Testis (tissue), 3 donors: ENCODE measurements around the gene ANAPC4. TPM values are rescaled to one million over a fixed set of nuclear protein-coding genes. Genes with fewer than 3 reads are reported as not detected.

Experiments used
- DNase-seq: peaks from one replicate; pipeline ENCODE4 v3.0.0-alpha.2; 2019
- H3K27ac ChIP-seq, 2 donors: fragments of 200-600 bp; sonication (generic); one replicate each; pipeline ENCODE4 v1.5.1; 2019
- H3K27me3 ChIP-seq: fragments of 200-600 bp; sonication (generic); one replicate; pipeline ENCODE4 v1.5.1; 2019
- H3K36me3 ChIP-seq: fragments of 200-600 bp; sonication (generic); one replicate; pipeline ENCODE4 v1.5.1; 2017; ENCODE audit warnings: low read depth; ENCODE audit errors: missing control alignments
- H3K4me1 ChIP-seq: fragments of 200-600 bp; sonication (generic); one replicate; pipeline ENCODE4 v1.5.1; 2019
- H3K4me3 ChIP-seq, 2 donors: fragments of 200-600 bp; sonication (generic); one replicate each; pipeline ENCODE4 v1.5.1; 2017 to 2019
- H3K9me3 ChIP-seq: fragments of 200-600 bp; sonication (generic); one replicate; pipeline ENCODE4 v1.5.1; 2017
- POLR2A ChIP-seq: fragments of 450-650 bp; IDR thresholded peaks from one replicate; pipeline ENCODE4 v1.6.1; 2017; ENCODE audit warnings: antibody characterized with exemption, mild to moderate bottlenecking, moderate library complexity
- WGBS, 2 donors: methylation state at CpG; one replicate each; pipeline ENCODE4 v1.1.5; 2018; 5-methylcytosine and 5-hydroxymethylcytosine counted together
- intact Hi-C: fragments of 100-400 bp; cut with DNase I; formaldehyde crosslinking; loops from one replicate; pipeline ENCODE4 v1.15.1; 2023; ENCODE audit warnings: low total_unique reads
- polyA plus RNA-seq: library from polyadenylated mRNA; stranded (reverse); fragments of 350-450 nt; fragmentation: Illumina TruSeq; extraction: RNeasy Lipid Tissue Mini Kit (QIAGEN cat#74804); gene quantifications from one replicate; pipeline ENCODE4 v1.2.3, GENCODE V29; 2014; ENCODE audit warnings: low read depth, low replicate concordance; ENCODE audit not compliant: insufficient read depth
- total RNA-seq, 2 donors: library from RNA; depleted of rRNA; stranded (reverse); fragments of >200 nt; gene quantifications; one replicate each; pipeline ENCODE4 v1.2.3, GENCODE V29; 2016
- TF ChIP-seq, protein P1 (sequence below), 3 experiments: fragments of 450-650 bp in 2 of 3; fragments of 200-600 bp in 1 of 3; sonication (generic) in 1 of 3; IDR thresholded peaks; one replicate each; pipeline ENCODE4 v1.5.1; 2016 to 2019; ENCODE audit warnings: antibody characterized with exemption in 3 of 3, mild to moderate bottlenecking in 2 of 3, moderate library complexity in 1 of 3

Gene ANAPC4
- total and polyA plus RNA-seq, 3 donors from 2014 or later: 16.1 to 43.5 (median 35.3) TPM

DNA sequence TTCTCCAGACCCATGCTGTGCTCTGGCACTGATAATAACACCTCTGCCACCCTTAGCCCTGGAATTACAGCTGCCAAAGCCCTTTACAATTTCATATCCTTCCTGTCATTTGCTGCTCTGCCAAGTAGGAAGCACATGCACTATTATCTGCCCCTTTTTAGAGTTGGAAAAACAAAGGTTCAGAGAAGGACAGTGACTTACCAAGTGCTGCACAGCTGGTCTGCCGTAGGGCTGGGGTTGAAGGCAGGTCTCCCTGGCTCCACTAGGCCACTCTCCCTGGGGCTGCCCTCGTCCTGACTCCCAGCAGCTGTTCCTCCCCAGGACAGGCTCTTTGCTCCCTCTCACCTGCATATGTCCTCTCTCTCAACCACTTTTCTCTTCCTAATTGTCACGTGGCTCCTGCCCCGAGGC is 73.4 kb downstream of the ANAPC4 start:
- Histone ChIP-seq H3K4me1 (no peaks in the 10 kb centered on the region), H3K4me3 (no peak overlapping the region), H3K27me3 (no peaks in the 10 kb centered on the region), H3K9me3 (no peaks in the 10 kb centered on the region), H3K36me3 (no peaks in the 10 kb centered on the region), H3K27ac (no peak overlapping the region)
- no peak for DNase-seq
- intact Hi-C loops: no loop called here
- no peak for TF ChIP-seq POLR2A
- TF ChIP-seq, protein P1, sequence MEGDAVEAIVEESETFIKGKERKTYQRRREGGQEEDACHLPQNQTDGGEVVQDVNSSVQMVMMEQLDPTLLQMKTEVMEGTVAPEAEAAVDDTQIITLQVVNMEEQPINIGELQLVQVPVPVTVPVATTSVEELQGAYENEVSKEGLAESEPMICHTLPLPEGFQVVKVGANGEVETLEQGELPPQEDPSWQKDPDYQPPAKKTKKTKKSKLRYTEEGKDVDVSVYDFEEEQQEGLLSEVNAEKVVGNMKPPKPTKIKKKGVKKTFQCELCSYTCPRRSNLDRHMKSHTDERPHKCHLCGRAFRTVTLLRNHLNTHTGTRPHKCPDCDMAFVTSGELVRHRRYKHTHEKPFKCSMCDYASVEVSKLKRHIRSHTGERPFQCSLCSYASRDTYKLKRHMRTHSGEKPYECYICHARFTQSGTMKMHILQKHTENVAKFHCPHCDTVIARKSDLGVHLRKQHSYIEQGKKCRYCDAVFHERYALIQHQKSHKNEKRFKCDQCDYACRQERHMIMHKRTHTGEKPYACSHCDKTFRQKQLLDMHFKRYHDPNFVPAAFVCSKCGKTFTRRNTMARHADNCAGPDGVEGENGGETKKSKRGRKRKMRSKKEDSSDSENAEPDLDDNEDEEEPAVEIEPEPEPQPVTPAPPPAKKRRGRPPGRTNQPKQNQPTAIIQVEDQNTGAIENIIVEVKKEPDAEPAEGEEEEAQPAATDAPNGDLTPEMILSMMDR (IDR thresholded peaks at IDR 0.05): no peak
- WGBS, 2 donors: 74 to 89% methylated on average over 4 of the region's 4 CpGs

DNA sequence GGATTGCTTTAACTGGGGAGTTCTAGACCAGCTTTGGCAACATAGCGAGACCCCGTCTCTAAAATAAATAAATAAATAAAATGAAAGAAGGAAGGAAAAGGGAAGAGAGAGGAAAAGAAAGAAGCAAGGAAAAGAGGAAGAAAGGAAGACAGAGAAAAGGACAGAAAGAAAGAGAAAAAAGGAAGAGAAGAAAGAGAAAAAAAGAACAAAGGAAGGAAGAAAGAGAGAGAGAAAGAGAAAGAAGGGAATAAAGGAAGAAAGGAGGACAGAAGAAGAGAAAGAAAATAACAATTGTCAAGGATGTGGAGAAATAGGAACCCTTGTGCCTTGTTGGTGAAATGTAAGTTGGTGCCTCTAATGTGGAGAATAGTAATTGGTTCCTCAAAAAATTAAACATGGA is 74.6 kb downstream of the ANAPC4 start:
- intact Hi-C loops: no loop called here
- Histone ChIP-seq H3K36me3 (no peaks in the 10 kb centered on the region), H3K4me3 (no peak overlapping the region), H3K27ac (no peak overlapping the region), H3K4me1 (no peaks in the 10 kb centered on the region), H3K9me3 (no peaks in the 10 kb centered on the region), H3K27me3 (no peaks in the 10 kb centered on the region)
- TF ChIP-seq, protein P1 (IDR thresholded peaks at IDR 0.05): no peak
- WGBS, 2 donors: 85 to 91% methylated on average over 2 of the region's 2 CpGs
- no peak for DNase-seq

DNA sequence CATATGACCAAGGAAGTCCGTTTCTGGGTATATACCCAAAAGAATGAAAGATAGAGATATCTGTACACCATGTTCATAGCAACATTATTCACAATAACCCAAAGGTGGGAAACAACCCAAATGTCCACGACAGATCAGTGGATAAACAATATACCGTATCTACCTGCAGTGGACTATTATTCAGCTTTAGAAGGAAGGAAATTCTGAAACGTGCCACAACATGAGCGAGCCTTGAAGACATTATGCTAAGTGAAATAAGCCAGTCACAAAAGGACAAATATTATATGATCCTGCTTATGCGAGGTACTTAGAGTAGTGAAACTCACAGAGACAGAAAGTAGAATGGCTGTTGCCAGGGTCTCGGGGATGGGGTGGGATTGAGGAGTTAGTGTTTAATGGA is 75.0 kb downstream of the ANAPC4 start:
- TF ChIP-seq, protein P1 (IDR thresholded peaks at IDR 0.05): no peak
- TF ChIP-seq POLR2A: no peak
- Histone ChIP-seq H3K4me1 (no peaks in the 10 kb centered on the region), H3K4me3 (no peak overlapping the region), H3K36me3 (no peaks in the 10 kb centered on the region), H3K9me3 (no peaks in the 10 kb centered on the region), H3K27me3 (no peaks in the 10 kb centered on the region), H3K27ac (no peak overlapping the region)
- no peak for DNase-seq
- 87 to 94% methylated on average over 7 of the region's 7 CpGs for WGBS, 2 donors
- intact Hi-C loops: no loop called here

GRCh38 chr4:25454476-25454875 is 77.4 kb downstream of the ANAPC4 start:
- no peak for DNase-seq
- H3K27ac ChIP-seq: no peak overlapping the region
- H3K27me3 ChIP-seq: no peaks in the 10 kb centered on the region
- H3K4me3 ChIP-seq: no peak overlapping the region
- no peaks in the 10 kb centered on the region for H3K4me1 ChIP-seq
- TF ChIP-seq POLR2A: no peak
- TF ChIP-seq, protein P1 (IDR thresholded peaks at IDR 0.05): no peak
- 50 to 75% methylated on average over 1 of the region's 1 CpG for WGBS, 2 donors
- H3K9me3 ChIP-seq: no peaks in the 10 kb centered on the region
- intact Hi-C loops: no loop called here
- no peaks in the 10 kb centered on the region for H3K36me3 ChIP-seq

DNA sequence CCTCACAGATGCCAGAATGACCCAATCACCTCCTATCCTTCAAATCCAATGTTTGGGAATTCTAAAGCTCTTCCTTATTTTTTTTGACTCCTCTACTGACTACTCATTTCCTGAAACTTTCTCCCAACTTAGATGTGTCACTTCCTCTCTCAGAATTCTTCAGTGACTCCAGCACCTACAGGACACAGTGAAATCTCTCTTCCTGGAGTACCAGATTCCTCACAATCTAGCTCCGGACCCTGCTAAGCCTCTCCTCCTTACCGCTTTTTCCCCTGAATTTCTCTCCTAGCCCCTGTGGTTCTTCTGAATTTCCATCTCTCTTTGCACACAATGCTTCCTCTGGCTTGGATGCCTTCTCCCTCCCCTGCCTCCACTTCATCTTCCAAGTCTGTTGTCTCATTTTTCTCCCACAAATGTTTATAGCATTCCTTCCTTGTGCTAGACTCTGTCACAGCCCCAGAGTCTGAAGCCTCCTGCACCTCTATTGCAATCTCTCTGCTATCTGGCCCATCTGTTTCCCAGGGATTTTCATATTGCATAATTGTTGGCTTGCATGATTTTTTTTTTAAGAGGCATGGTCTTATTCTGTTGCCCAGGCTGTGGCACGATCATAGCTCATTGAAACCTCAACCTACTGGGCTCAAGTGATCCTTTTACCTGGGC is 80.1 kb downstream of the ANAPC4 start:
- DNase-seq: no peak
- no peak for TF ChIP-seq POLR2A
- no peaks in the 10 kb centered on the region for H3K36me3 ChIP-seq

More for the DNA sequence above, 80.1 kb downstream of the ANAPC4 start:
- H3K27me3 ChIP-seq: no peaks in the 10 kb centered on the region
- no peaks in the 10 kb centered on the region for H3K9me3 ChIP-seq
- intact Hi-C loops: no loop called here
- no peak overlapping the region for H3K4me3 ChIP-seq
- 85 to 96% methylated on average over 3 of the region's 3 CpGs for WGBS, 2 donors
- H3K4me1 ChIP-seq: no peaks in the 10 kb centered on the region
- no peak overlapping the region for H3K27ac ChIP-seq
